NK-92 (cell line): ENCODE measurements around the gene TKTL1.
"Not testable (repeated sequence)": the region's sequence is repeated elsewhere in the genome, so short reads cannot be mapped to it uniquely, and the experiment has no call there.

ENCODE experiments used
- DNase-seq: peaks from one replicate; lab custom pipeline; 2025; ENCODE audit not compliant: unreplicated experiment; lab: John Stamatoyannopoulos, UW

Gene TKTL1

GRCh38 chrX:154295664-154296310 is at the start of gene TKTL1:
TSS of gene TKTL1 (plus strand) at chrX:154295795. CDS start at chrX:154295860, 65 bp downstream.
- DNase-seq, result no peak

GRCh38 chrX:154247377-154248045 is 48.1 kb upstream of the TKTL1 start:
- DNase-seq, result not testable (repeated sequence)

GRCh38 chrX:154248076-154248475 is 47.5 kb upstream of the TKTL1 start:
- not testable (repeated sequence) for DNase-seq

- DNase-seq, result not testable (repeated sequence)
Measured at GRCh38 chrX:154257282-154257681, 38.3 kb upstream of the TKTL1 start, which contains the start of gene OPN1MW3. TSS of gene OPN1MW3 (plus strand) at chrX:154257582. CDS start at chrX:154257620, 38 bp downstream.

GRCh38 chrX:154258711-154259110 is 36.9 kb upstream of the TKTL1 start:
- not testable (repeated sequence) for DNase-seq

- DNase-seq, result not testable (repeated sequence)
Measured at GRCh38 chrX:154263072-154263471, 32.5 kb upstream of the TKTL1 start.

GRCh38 chrX:154269245-154269644 is 26.4 kb upstream of the TKTL1 start:
- DNase-seq, result not testable (repeated sequence)

GRCh38 chrX:154284489-154285338 is 10.9 kb upstream of the TKTL1 start:
- DNase-seq, result not testable (repeated sequence)

- not testable (repeated sequence) for DNase-seq
Measured at GRCh38 chrX:154286406-154286805, 9.2 kb upstream of the TKTL1 start.

GRCh38 chrX:154294791-154295574 is 612 bp upstream of the TKTL1 start, which contains the start of gene TEX28:
TSS of gene TEX28 (minus strand) at chrX:154295124. CDS start at chrX:154292117, 3,007 bp downstream.
- no peak for DNase-seq

GRCh38 chrX:154296731-154297130 is 1.1 kb downstream of the TKTL1 start:
- no peak for DNase-seq

- DNase-seq, result no peak
Measured at GRCh38 chrX:154298312-154298711, 2.7 kb downstream of the TKTL1 start.

- no peak for DNase-seq
Measured at GRCh38 chrX:154300816-154301215, 5.2 kb downstream of the TKTL1 start.

GRCh38 chrX:154302998-154303397 is 7.4 kb downstream of the TKTL1 start:
- not testable (repeated sequence) for DNase-seq

- DNase-seq, result no peak
Measured at GRCh38 chrX:154303476-154303875, 7.9 kb downstream of the TKTL1 start.

GRCh38 chrX:154304846-154305245 is 9.3 kb downstream of the TKTL1 start:
- DNase-seq, result no peak

GRCh38 chrX:154305541-154306205 is 10.1 kb downstream of the TKTL1 start:
- no peak for DNase-seq

GRCh38 chrX:154307202-154307601 is 11.6 kb downstream of the TKTL1 start:
- no peak for DNase-seq

GRCh38 chrX:154308108-154308946 is 12.7 kb downstream of the TKTL1 start:
- DNase-seq, result no peak
